Measurements from ENCODE around the gene STOML2. TPM values are rescaled to one million over a fixed set of nuclear protein-coding genes. Genes with fewer than 3 reads are reported as not detected.

The STOML2 gene
- total RNA-seq, 1 experiment from 2014 or later: 109 TPM

GRCh38 chr9:35085078-35085477 lies 17.9 kb downstream of the STOML2 start:
- CTCF ChIA-PET: no interaction called here
- H3K4me2 ChIP-seq: no peak overlapping the region

GRCh38 chr9:35079426-35080341 lies 23.2 kb downstream of the STOML2 start, which contains the start of gene FANCG:
TSS of gene FANCG (minus strand) at chr9:35079942. CDS start at chr9:35079524, 418 bp downstream.
- CTCF ChIA-PET: interaction anchor here (0.6 to 1.0 kb wide), 2 partner anchors 17 to 398 kb away, joined by 3 to 5 read pairs; partner anchors contain the start of gene PIGO
- Histone ChIP-seq H3K4me2 (peak within 1 kb of the TSS; percentile 90), H3K4me3 (peak within 1 kb of the TSS; percentile 84), H4K20me1 (ENCODE audit: insufficient read depth) (no peaks in the 10 kb centered on the region), H3K36me3 (ENCODE audit: low read depth) (no peaks in the 10 kb centered on the region), H3K9me3 (ENCODE audit: insufficient read depth, low read depth) (no peaks in the 10 kb centered on the region), H3K4me1 (replicated peaks; ENCODE audit: insufficient read depth) (no peaks in the 10 kb centered on the region), H3K79me2 (ENCODE audit: low read depth) (peaks cover 18% of the 10 kb centered on the region), H3K27ac (peak within 1 kb of the TSS; percentile 62), H3F3A (ENCODE audit: insufficient read depth, low read depth) (peaks cover 15% of the 10 kb centered on the region; the same call in 1 of the 2 replicates), H2AFZ (peak within 1 kb of the TSS; percentile 76), H3K27me3 (ENCODE audit: insufficient read depth, low read depth) (no peaks in the 10 kb centered on the region), H3K9me2 (ENCODE audit: insufficient read depth) (no peaks in the 10 kb centered on the region)
- TF ChIP-seq, protein P1, sequence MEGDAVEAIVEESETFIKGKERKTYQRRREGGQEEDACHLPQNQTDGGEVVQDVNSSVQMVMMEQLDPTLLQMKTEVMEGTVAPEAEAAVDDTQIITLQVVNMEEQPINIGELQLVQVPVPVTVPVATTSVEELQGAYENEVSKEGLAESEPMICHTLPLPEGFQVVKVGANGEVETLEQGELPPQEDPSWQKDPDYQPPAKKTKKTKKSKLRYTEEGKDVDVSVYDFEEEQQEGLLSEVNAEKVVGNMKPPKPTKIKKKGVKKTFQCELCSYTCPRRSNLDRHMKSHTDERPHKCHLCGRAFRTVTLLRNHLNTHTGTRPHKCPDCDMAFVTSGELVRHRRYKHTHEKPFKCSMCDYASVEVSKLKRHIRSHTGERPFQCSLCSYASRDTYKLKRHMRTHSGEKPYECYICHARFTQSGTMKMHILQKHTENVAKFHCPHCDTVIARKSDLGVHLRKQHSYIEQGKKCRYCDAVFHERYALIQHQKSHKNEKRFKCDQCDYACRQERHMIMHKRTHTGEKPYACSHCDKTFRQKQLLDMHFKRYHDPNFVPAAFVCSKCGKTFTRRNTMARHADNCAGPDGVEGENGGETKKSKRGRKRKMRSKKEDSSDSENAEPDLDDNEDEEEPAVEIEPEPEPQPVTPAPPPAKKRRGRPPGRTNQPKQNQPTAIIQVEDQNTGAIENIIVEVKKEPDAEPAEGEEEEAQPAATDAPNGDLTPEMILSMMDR (conservative IDR thresholded peaks at IDR 0.05): no peak
- no peak for TF ChIP-seq EZH2 (IDR thresholded peaks at IDR 0.05; ENCODE audit: low read depth)
- BruUV-seq (replicated peaks): no TSS peak
- intact Hi-C loops (cut with micrococcal nuclease; ENCODE audit: unreplicated experiment): no loop called here
- POLR2A ChIA-PET (ENCODE audit: unreplicated experiment): interaction anchor here (0.5 to 0.7 kb wide), 5 partner anchors 13 to 64 kb away, joined by 3 to 4 read pairs (median 3); partner anchors contain the start of gene ATOSB
- DNase-seq: peak; percentile 77 to 80

More at GRCh38 chr9:35085078-35085477, 17.9 kb downstream of the STOML2 start:
- no peak overlapping the region for H3K4me3 ChIP-seq
- no peak overlapping the region for H3K27ac ChIP-seq
- no peaks in the 10 kb centered on the region for H3K4me1 ChIP-seq (replicated peaks; ENCODE audit: insufficient read depth)
- no TSS peak for BruUV-seq (replicated peaks)
- no peaks in the 10 kb centered on the region for H3K79me2 ChIP-seq (ENCODE audit: low read depth)
- POLR2A ChIA-PET (ENCODE audit: unreplicated experiment): no interaction called here
- no peaks in the 10 kb centered on the region for H3K9me3 ChIP-seq (ENCODE audit: insufficient read depth, low read depth)
- H3F3A ChIP-seq (ENCODE audit: insufficient read depth, low read depth): peaks cover 14% of the 10 kb centered on the region; the same call in 1 of the 2 replicates
- no peak for TF ChIP-seq EZH2 (IDR thresholded peaks at IDR 0.05; ENCODE audit: low read depth)
- TF ChIP-seq, protein P1 (conservative IDR thresholded peaks at IDR 0.05): no peak
- H4K20me1 ChIP-seq (ENCODE audit: insufficient read depth): no peaks in the 10 kb centered on the region
- no peak overlapping the region for H2AFZ ChIP-seq
- no peaks in the 10 kb centered on the region for H3K27me3 ChIP-seq (ENCODE audit: insufficient read depth, low read depth)
- no peaks in the 10 kb centered on the region for H3K9me2 ChIP-seq (ENCODE audit: insufficient read depth)
- no peaks in the 10 kb centered on the region for H3K36me3 ChIP-seq (ENCODE audit: low read depth)
- intact Hi-C loops (cut with micrococcal nuclease; ENCODE audit: unreplicated experiment): no loop called here
- DNase-seq: no peak

- DNase-seq: peak in 1 of 2 experiments; percentile 1
- no peaks in the 10 kb centered on the region for H3K36me3 ChIP-seq (ENCODE audit: low read depth)
- peaks cover 15% of the 10 kb centered on the region; the same call in 1 of the 2 replicates for H3F3A ChIP-seq (ENCODE audit: insufficient read depth, low read depth)
- no peaks in the 10 kb centered on the region for H3K9me3 ChIP-seq (ENCODE audit: insufficient read depth, low read depth)
- H2AFZ ChIP-seq: peak overlapping the region; percentile 76
- intact Hi-C loops (cut with micrococcal nuclease; ENCODE audit: unreplicated experiment): no loop called here
- H3K9me2 ChIP-seq (ENCODE audit: insufficient read depth): no peaks in the 10 kb centered on the region
- TF ChIP-seq, protein P1 (conservative IDR thresholded peaks at IDR 0.05): no peak
- no peak for TF ChIP-seq EZH2 (IDR thresholded peaks at IDR 0.05; ENCODE audit: low read depth)
- ChIA-PET POLR2A (ENCODE audit: unreplicated experiment) (interaction anchor here (0.5 to 0.7 kb wide), 3 partner anchors 24 to 64 kb away, joined by 3 to 4 read pairs (median 3); partner anchors contain the start of gene ATOSB), CTCF (no interaction called here)
- H3K79me2 ChIP-seq (ENCODE audit: low read depth): peaks cover 18% of the 10 kb centered on the region
- no peaks in the 10 kb centered on the region for H4K20me1 ChIP-seq (ENCODE audit: insufficient read depth)
- H3K4me2 ChIP-seq: peak overlapping the region; percentile 90
- no peaks in the 10 kb centered on the region for H3K4me1 ChIP-seq (replicated peaks; ENCODE audit: insufficient read depth)
- BruUV-seq (replicated peaks): TSS peak; percentile 28
- no peaks in the 10 kb centered on the region for H3K27me3 ChIP-seq (ENCODE audit: insufficient read depth, low read depth)
- peak overlapping the region; percentile 84 for H3K4me3 ChIP-seq
- peak overlapping the region; percentile 62; the same call in 1 of the 2 replicates for H3K27ac ChIP-seq
These were observed 23.9 kb downstream of the STOML2 start for GRCh38 chr9:35079041-35079425.

Data from PC-9 (cell line).